Hepatocyte (in vitro differentiated cells): ENCODE results near the gene SLC37A1.

Source experiments
- EZH2 ChIP-seq: fragments of 200-600 bp; sonication (generic); IDR thresholded peaks from 2 replicates; pipeline ENCODE4 v1.6.1; 2016; ENCODE audit warnings: antibody characterized with exemption, mild to moderate bottlenecking, borderline replicate concordance
- TF ChIP-seq, protein P1 (sequence below): fragments of 200-600 bp; sonication (generic); IDR thresholded peaks from 2 replicates; pipeline ENCODE4 v1.5.1; 2016; ENCODE audit warnings: antibody characterized with exemption, mild to moderate bottlenecking; ENCODE audit not compliant: poor library complexity

DNA sequence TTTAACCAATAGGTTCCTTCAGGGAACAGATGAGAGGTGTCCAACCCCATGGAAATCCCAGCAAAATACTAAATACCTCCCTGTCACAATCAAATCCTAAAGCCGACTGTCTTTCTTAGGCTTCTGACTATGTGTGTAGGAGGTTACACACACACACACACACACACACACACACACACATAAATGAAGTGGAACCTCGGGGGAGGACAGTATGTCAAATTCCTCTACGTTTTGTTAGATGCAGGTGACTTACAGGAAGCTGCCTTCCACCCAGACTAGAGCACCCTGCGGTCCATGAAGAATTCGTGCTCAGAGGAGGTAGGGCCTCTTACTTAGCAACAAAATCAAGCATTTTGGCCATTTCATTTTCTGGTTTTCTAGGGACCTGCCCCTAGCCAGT lies 34.1 kb upstream of the SLC37A1 start:
- TF ChIP-seq EZH2: no peak
- TF ChIP-seq, protein P1, sequence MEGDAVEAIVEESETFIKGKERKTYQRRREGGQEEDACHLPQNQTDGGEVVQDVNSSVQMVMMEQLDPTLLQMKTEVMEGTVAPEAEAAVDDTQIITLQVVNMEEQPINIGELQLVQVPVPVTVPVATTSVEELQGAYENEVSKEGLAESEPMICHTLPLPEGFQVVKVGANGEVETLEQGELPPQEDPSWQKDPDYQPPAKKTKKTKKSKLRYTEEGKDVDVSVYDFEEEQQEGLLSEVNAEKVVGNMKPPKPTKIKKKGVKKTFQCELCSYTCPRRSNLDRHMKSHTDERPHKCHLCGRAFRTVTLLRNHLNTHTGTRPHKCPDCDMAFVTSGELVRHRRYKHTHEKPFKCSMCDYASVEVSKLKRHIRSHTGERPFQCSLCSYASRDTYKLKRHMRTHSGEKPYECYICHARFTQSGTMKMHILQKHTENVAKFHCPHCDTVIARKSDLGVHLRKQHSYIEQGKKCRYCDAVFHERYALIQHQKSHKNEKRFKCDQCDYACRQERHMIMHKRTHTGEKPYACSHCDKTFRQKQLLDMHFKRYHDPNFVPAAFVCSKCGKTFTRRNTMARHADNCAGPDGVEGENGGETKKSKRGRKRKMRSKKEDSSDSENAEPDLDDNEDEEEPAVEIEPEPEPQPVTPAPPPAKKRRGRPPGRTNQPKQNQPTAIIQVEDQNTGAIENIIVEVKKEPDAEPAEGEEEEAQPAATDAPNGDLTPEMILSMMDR: no peak
